SK-N-SH treated with all-trans-retinoic acid at 6 μM for 48 hours (cell line): ENCODE measurements around the gene ZNF69.
"Not testable (repeated sequence)": the region's sequence is repeated elsewhere in the genome, so short reads cannot be mapped to it uniquely, and the experiment has no call there.

ENCODE experiments used
- ARNTL ChIP-seq: fragments of 450-650 bp; formaldehyde crosslinking; IDR thresholded peaks from 2 replicates; pipeline ENCODE4 v1.5.0; 2020; ENCODE audit warnings: low read depth, mild to moderate bottlenecking, moderate library complexity, borderline replicate concordance
- CSRNP3 ChIP-seq: fragments of 250-450 bp; sonication (Bioruptor Pico); IDR thresholded peaks from 2 replicates; pipeline ENCODE4 v1.5.1; 2021; ENCODE audit warnings: mild to moderate bottlenecking, moderate library complexity
- OSR1 ChIP-seq: fragments of 250-450 bp; sonication (Bioruptor Pico); IDR thresholded peaks from 2 replicates; pipeline ENCODE4 v1.8.0; 2022; ENCODE audit warnings: moderate library complexity, mild to moderate bottlenecking, inconsistent platforms

GRCh38 chr19:11867766-11868165, 19.8 kb upstream of the ZNF69 start:
- not testable (repeated sequence) for TF ChIP-seq ARNTL (CRISPR knock-in tag); CSRNP3 (CRISPR knock-in tag); OSR1
